Smooth muscle cell of the umbilical artery (primary cell): ENCODE measurements around the gene DZIP1. TPM values are rescaled to one million over a fixed set of nuclear protein-coding genes. Genes with fewer than 3 reads are reported as not detected.

Source experiments
- total RNA-seq: library from RNA; depleted of rRNA; stranded (reverse); fragments of >200 nt; gene quantifications from 2 replicates; pipeline ENCODE4 v1.2.3, GENCODE V29; 2014

DZIP1 gene, protein sequence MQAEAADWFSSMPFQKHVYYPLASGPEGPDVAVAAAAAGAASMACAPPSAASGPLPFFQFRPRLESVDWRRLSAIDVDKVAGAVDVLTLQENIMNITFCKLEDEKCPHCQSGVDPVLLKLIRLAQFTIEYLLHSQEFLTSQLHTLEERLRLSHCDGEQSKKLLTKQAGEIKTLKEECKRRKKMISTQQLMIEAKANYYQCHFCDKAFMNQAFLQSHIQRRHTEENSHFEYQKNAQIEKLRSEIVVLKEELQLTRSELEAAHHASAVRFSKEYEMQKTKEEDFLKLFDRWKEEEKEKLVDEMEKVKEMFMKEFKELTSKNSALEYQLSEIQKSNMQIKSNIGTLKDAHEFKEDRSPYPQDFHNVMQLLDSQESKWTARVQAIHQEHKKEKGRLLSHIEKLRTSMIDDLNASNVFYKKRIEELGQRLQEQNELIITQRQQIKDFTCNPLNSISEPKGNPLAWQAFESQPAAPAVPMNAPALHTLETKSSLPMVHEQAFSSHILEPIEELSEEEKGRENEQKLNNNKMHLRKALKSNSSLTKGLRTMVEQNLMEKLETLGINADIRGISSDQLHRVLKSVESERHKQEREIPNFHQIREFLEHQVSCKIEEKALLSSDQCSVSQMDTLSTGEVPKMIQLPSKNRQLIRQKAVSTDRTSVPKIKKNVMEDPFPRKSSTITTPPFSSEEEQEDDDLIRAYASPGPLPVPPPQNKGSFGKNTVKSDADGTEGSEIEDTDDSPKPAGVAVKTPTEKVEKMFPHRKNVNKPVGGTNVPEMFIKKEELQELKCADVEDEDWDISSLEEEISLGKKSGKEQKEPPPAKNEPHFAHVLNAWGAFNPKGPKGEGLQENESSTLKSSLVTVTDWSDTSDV
- 45.7 and 62.4 TPM in 2 replicates for total RNA-seq

DNA sequence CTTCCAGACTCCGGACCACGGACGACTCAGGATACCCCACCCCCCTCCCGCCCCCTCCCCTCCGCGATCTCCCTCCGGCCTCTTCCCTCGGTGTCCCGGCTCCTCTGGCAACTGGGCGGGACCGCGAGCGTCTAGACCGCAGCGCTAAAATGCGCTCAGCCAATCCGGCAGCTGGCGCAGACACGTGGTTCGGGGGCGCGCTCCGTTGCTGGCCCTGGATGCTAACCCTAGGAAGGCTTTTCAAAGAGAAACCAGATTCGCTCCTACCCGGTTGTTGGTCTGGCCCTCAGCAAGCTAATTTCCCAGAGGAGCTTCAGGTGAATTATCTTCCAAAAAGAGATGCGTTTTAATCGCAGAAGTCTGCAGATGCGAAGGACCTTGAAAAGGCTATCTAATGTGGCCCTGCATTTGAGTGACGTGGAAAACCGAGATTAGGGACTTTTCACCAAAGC lies at the start of gene DZIP1:
DZIP1 (minus strand) TSS at position 106 of the 452 bp plus-strand sequence. CDS start 2,677 bp downstream, outside the sequence.

DNA sequence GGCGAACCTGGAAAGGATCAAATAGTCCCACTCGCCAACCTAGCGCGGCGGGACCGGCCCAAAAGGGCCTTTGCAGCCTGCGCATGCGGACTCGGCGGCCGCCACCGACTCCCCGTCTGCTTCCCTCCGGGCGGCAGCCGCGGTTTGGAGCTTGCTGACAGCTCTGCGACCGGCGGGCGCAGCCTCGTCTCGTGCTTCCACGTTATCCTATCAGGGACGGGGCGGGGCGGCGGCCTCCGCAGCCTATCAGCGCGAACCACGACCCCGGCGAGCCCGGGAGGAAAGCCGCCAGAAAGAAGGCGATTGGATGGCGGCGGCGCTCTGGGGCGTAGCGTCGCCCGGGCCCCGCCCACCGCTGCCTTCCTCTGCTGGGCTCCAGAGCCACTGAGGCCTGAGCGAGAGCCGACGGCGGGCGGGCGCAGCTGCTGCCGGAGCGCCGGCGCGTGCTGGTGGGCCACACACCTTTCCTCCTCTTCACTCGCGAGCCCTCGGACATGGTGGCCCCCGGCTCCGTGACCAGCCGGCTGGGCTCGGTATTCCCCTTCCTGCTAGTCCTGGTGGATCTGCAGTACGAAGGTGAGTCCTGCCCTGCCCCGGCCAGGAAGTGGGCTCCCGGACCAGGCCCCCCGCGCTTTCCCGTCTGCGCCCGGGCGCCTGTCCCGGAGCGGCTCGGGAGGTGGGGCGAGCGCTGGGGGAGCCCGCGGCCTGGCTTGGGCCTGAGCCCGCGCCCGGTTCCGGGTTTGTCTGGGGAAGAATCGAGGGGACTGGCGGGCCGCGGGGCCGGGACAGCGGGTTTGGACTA lies 32.5 kb upstream of the DZIP1 start, which contains the start of gene DNAJC3:
DNAJC3 (plus strand) TSS at position 378 of the 802 bp plus-strand sequence; CDS start at position 495, 117 bp downstream.

DNA sequence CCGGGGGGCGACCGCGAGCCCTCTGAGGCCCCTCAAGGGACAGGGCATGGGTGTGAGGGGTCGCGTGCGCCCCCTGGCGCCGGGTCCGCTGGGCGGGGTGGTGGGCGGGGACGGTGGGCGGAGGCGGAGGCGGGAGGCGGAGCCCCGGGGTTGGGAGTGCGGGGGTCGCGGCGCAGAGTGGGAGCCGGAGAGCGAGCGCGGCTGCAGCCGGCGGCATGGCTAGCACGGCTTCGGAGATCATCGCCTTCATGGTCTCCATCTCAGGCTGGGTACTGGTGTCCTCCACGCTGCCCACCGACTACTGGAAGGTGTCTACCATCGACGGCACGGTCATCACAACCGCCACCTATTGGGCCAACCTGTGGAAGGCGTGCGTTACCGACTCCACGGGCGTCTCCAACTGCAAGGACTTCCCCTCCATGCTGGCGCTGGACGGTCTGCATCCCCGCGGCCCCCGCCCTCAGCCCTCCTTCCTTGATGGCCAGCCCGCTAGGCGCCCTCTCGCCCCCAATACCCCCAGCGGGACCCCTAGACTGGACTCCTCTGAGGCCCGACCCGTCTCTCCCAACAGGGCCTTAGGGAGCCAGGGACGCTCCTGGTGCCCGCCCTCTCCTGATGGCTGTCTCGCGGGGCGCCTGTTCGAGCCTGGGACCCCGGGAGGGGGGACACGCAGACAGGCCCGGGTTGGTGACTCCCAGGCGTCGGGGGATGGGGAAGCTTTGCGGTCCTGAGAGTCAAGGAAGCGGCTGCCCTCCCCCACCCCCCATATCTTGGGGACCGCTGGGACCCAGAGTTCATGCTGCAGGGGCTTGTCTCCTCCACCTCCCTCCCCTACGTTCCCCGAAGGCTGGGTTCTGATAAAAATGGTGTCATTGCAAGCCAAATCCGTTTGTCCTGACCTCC lies 91.7 kb downstream of the DZIP1 start, which contains the start of gene CLDN10:
CLDN10 (plus strand) TSS at position 182 of the 903 bp plus-strand sequence; CDS start at position 216, 34 bp downstream.

Other genes with a start within 250 kb of the DZIP1 start
- gene CLDN10, start 92.0 kb downstream of the DZIP1 start, total RNA-seq: not detected in 2 replicates
- gene DNAJC3, start 32.4 kb upstream of the DZIP1 start, total RNA-seq: 72.8 and 92.3 TPM in 2 replicates